Loucy (cell line): ENCODE measurements around the gene LARP4.

Experiments
- H2AFZ ChIP-seq: fragments of 200-600 bp; sonication (generic); 2 replicates; pipeline ENCODE4 v1.6.0; 2016; ENCODE audit warnings: antibody characterized with exemption, mild to moderate bottlenecking, low read length, moderate library complexity
- H3F3A ChIP-seq: fragments of 200-600 bp; 2 replicates; pipeline ENCODE4 v1.6.0; 2016; ENCODE audit warnings: antibody characterized with exemption, low read depth, mild to moderate bottlenecking
- H3K27me3 ChIP-seq: fragments of 200-600 bp; sonication (generic); 2 replicates; pipeline ENCODE4 v1.6.1; 2014; ENCODE audit warnings: low read length, mild to moderate bottlenecking; ENCODE audit not compliant: insufficient read depth, poor library complexity, severe bottlenecking
- H3K36me3 ChIP-seq: fragments of 200-600 bp; sonication (generic); 2 replicates; pipeline ENCODE4 v1.6.1; 2016; ENCODE audit warnings: low read length; ENCODE audit not compliant: insufficient read depth
- H3K4me1 ChIP-seq: fragments of 200-600 bp; sonication (generic); 2 replicates; pipeline ENCODE4 v1.5.1; 2014; ENCODE audit warnings: low read length, mild to moderate bottlenecking; ENCODE audit not compliant: insufficient read depth, poor library complexity, severe bottlenecking
- H3K4me2 ChIP-seq: fragments of 200-600 bp; sonication (generic); 2 replicates; pipeline ENCODE4 v1.6.0; 2014; ENCODE audit warnings: antibody characterized with exemption, low read length, low read depth, mild to moderate bottlenecking; ENCODE audit not compliant: poor library complexity, severe bottlenecking
- H3K4me3 ChIP-seq: fragments of 200-600 bp; sonication (generic); 2 replicates; pipeline ENCODE4 v1.5.1; 2014; ENCODE audit warnings: low read length, mild to moderate bottlenecking, mixed read lengths; ENCODE audit not compliant: poor library complexity, severe bottlenecking
- H3K79me2 ChIP-seq: fragments of 200-600 bp; sonication (generic); 2 replicates; pipeline ENCODE4 v1.6.1; 2014; ENCODE audit warnings: low read length; ENCODE audit not compliant: insufficient read depth
- H3K9ac ChIP-seq: fragments of 200-600 bp; sonication (generic); 2 replicates; pipeline ENCODE4 v1.6.0; 2014; ENCODE audit warnings: mild to moderate bottlenecking, low read depth, low read length, moderate library complexity; ENCODE audit not compliant: poor library complexity, severe bottlenecking
- H3K9me2 ChIP-seq: fragments of 200-600 bp; sonication (generic); replicated peaks from 2 replicates; pipeline ENCODE4 v1.6.1; 2016; ENCODE audit warnings: low read depth, low read length, mixed read lengths
- H3K9me3 ChIP-seq: fragments of 200-600 bp; sonication (generic); 2 replicates; pipeline ENCODE4 v1.6.1; 2014; ENCODE audit warnings: mild to moderate bottlenecking, antibody characterized with exemption, low read length, low read depth; ENCODE audit not compliant: insufficient read depth
- H4K20me1 ChIP-seq: fragments of 200-600 bp; sonication (generic); 2 replicates; pipeline ENCODE4 v1.6.0; 2014; ENCODE audit warnings: antibody characterized with exemption, low read length, mild to moderate bottlenecking; ENCODE audit not compliant: insufficient read depth, poor library complexity, severe bottlenecking
- CTCF ChIP-seq: fragments of 200-600 bp; sonication (generic); conservative IDR thresholded peaks from 2 replicates; pipeline ENCODE4 v1.5.1; 2014; ENCODE audit warnings: mild to moderate bottlenecking, antibody characterized with exemption, low read length
- EZH2phosphoT487 ChIP-seq: fragments of 200-600 bp; IDR thresholded peaks from 2 replicates; pipeline ENCODE4 v1.6.1; 2018; ENCODE audit warnings: antibody characterized with exemption, mild to moderate bottlenecking, moderate library complexity, borderline replicate concordance

LARP4 gene

GRCh38 chr12:50390316-50390741, 10.4 kb upstream of the LARP4 start:
- Histone ChIP-seq H3K4me3 (no peak overlapping the region), H3K4me2 (no peak overlapping the region), H3K36me3 (no peaks in the 10 kb centered on the region), H3K9me2 (no peaks in the 10 kb centered on the region), H2AFZ (no peak overlapping the region), H3F3A (no peaks in the 10 kb centered on the region), H4K20me1 (no peaks in the 10 kb centered on the region), H3K27me3 (no peaks in the 10 kb centered on the region), H3K79me2 (no peaks in the 10 kb centered on the region), H3K9ac (no peak overlapping the region), H3K9me3 (no peaks in the 10 kb centered on the region), H3K4me1 (no peaks in the 10 kb centered on the region)
- TF ChIP-seq EZH2phosphoT487: no peak
- no peak for TF ChIP-seq CTCF

GRCh38 chr12:50394469-50395029, 6.1 kb upstream of the LARP4 start:
- Histone ChIP-seq H3K4me3 (no peak overlapping the region), H3K4me2 (no peak overlapping the region), H2AFZ (no peak overlapping the region), H3K4me1 (no peaks in the 10 kb centered on the region), H3K9me2 (no peaks in the 10 kb centered on the region), H3K9me3 (no peaks in the 10 kb centered on the region), H3K79me2 (no peaks in the 10 kb centered on the region), H3K36me3 (no peaks in the 10 kb centered on the region), H4K20me1 (no peaks in the 10 kb centered on the region), H3K27me3 (peaks cover 9% of the 10 kb centered on the region), H3K9ac (no peak overlapping the region), H3F3A (no peaks in the 10 kb centered on the region)
- TF ChIP-seq EZH2phosphoT487 (no peak), CTCF (no peak)

GRCh38 chr12:50397117-50397650, 3.5 kb upstream of the LARP4 start:
- TF ChIP-seq CTCF: no peak
- TF ChIP-seq EZH2phosphoT487: no peak
- Histone ChIP-seq H3K9me3 (no peaks in the 10 kb centered on the region), H2AFZ (no peak overlapping the region), H3K79me2 (peaks cover 14% of the 10 kb centered on the region), H3K4me3 (no peak overlapping the region), H3K9me2 (no peaks in the 10 kb centered on the region), H3K4me1 (peaks cover 7% of the 10 kb centered on the region), H3K27me3 (peaks cover 9% of the 10 kb centered on the region), H3K4me2 (no peak overlapping the region), H3F3A (no peaks in the 10 kb centered on the region; the same call in 1 of the 2 replicates), H3K9ac (no peak overlapping the region), H3K36me3 (no peaks in the 10 kb centered on the region), H4K20me1 (peaks cover 11% of the 10 kb centered on the region)
